ENCODE data around the gene ATP13A3. TPM values are rescaled to one million over a fixed set of nuclear protein-coding genes. Genes with fewer than 3 reads are reported as not detected.

ATP13A3 gene
- total RNA-seq, 1 experiment from 2014 or later = 181 TPM

DNA sequence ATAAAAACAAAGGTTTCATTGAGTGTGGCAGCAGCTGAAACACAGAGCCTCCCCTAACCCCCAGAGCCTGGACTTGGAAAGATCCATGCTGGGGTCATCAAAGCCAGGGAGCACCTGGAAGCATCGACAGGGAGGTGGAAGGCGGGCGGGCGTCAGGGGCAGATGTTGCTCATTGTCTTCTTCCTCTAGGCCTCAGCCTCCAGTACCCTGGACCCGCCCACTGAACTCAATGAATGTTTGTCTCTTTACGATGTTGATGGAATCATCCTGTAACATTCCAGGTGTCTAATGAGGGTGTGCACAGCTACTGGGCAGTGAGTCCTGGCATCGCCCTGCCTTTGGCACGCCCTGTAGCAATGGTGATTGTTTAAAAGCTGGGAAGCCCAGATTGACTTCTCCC is 97.5 kb downstream of the ATP13A3 start:
- Mint-ChIP-seq H3K4me1 (ENCODE audit: low read depth, unreplicated experiment) (peaks cover 11% of the 10 kb centered on the region), H3K27me3 (ENCODE audit: insufficient read depth, unreplicated experiment) (no peaks in the 10 kb centered on the region), H3K27ac (ENCODE audit: unreplicated experiment) (no peak overlapping the region), H3K4me3 (ENCODE audit: unreplicated experiment) (no peak overlapping the region), H3K36me3 (ENCODE audit: insufficient read depth, unreplicated experiment) (no peaks in the 10 kb centered on the region), H3K9me3 (ENCODE audit: unreplicated experiment) (peaks cover 24% of the 10 kb centered on the region)
- Histone ChIP-seq H3K36me3 (ENCODE audit: control insufficient read depth, insufficient read depth, low read length) (no peaks in the 10 kb centered on the region), H3K9me3 (0 out of 2 replicates have a peak, but pooled peaks cover 13% of the 10 kb centered on the region), H3K27me3 (replicated peaks; ENCODE audit: control insufficient read depth, insufficient read depth, low read length) (no peaks in the 10 kb centered on the region; the same call in 1 of the 2 replicates), H3K4me1 (peaks cover 11% of the 10 kb centered on the region), H3K4me3 (ENCODE audit: low read depth, low read length) (no peak overlapping the region)
- BruUV-seq (replicated peaks) = no TSS peak
- CTCF ChIA-PET = no interaction called here
- TF ChIP-seq CTCF (IDR thresholded peaks at IDR 0.05; ENCODE audit: insufficient read depth in 1 of 2, low read depth in 1 of 2, low read length in 1 of 2, severe bottlenecking in 1 of 2, unreplicated experiment in 1 of 2) = no peak
- no peak for DNase-seq
- POLR2A ChIA-PET = no interaction called here
- intact Hi-C loops (cut with micrococcal nuclease; ENCODE audit: unreplicated experiment) = no loop called here

DNA sequence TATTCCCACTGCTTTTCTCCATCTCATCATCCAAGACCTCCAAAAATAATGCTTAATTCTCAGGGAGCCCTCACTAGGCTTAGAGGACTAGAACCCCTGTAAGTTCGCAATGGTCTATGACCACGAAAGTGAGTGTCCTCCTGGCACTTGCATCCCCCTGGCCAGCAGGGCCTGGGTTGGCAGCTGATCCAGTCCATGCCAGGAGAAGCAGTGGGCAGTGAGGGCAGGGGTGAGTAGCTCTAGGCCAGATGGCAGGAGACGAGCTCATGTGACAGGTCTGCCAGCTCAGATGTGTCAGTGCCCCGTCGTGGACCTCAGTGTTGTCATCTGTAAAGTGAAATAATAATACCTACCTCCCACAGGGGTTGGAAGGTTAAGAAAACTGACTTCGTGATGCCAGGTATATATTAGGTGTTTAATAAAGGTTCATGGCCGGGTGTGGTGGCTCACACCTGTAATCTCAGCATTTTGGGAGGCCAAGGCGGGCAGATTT is 98.8 kb downstream of the ATP13A3 start:
- CTCF ChIA-PET = no interaction called here
- no peak for DNase-seq

DNA sequence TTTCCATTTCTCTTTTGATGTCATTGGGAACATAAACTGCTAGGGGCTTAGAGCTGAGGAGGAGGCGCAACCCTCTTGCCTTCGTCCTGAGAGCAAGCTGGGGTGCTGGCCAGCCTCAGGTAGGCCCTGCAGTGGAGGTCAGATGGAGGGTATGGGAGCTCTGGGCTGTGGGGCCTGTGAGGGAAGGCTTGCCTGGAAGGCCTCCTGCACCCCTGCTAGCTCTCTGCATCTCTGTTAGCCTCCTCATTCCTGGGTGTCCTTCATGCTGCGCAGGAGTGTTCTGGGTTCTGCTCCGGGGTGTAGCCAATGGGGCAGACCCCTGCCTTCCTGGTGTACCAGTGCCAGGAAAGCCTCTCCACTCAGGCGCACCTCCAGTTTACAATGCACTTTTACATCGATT is 99.5 kb downstream of the ATP13A3 start:
- H3K9me3 ChIP-seq = 0 out of 2 replicates have a peak, but pooled peaks cover 13% of the 10 kb centered on the region
- CTCF ChIA-PET = no interaction called here
- H3K27me3 ChIP-seq (replicated peaks; ENCODE audit: control insufficient read depth, insufficient read depth, low read length) = no peaks in the 10 kb centered on the region; the same call in 1 of the 2 replicates
- Mint-ChIP-seq H3K4me1 (ENCODE audit: low read depth, unreplicated experiment) (peaks cover 11% of the 10 kb centered on the region), H3K4me3 (ENCODE audit: unreplicated experiment) (no peak overlapping the region), H3K27me3 (ENCODE audit: insufficient read depth, unreplicated experiment) (no peaks in the 10 kb centered on the region), H3K9me3 (ENCODE audit: unreplicated experiment) (peaks cover 24% of the 10 kb centered on the region), H3K36me3 (ENCODE audit: insufficient read depth, unreplicated experiment) (no peaks in the 10 kb centered on the region), H3K27ac (ENCODE audit: unreplicated experiment) (no peak overlapping the region)
- peaks cover 11% of the 10 kb centered on the region for H3K4me1 ChIP-seq
- no peaks in the 10 kb centered on the region for H3K36me3 ChIP-seq (ENCODE audit: control insufficient read depth, insufficient read depth, low read length)
- no peak for TF ChIP-seq CTCF (IDR thresholded peaks at IDR 0.05; ENCODE audit: insufficient read depth in 1 of 2, low read depth in 1 of 2, low read length in 1 of 2, severe bottlenecking in 1 of 2, unreplicated experiment in 1 of 2)
- POLR2A ChIA-PET = no interaction called here
- H3K4me3 ChIP-seq (ENCODE audit: low read depth, low read length) = no peak overlapping the region
- DNase-seq = no peak
- intact Hi-C loops (cut with micrococcal nuclease; ENCODE audit: unreplicated experiment) = no loop called here
- BruUV-seq (replicated peaks) = no TSS peak

More for the DNA sequence above, 98.8 kb downstream of the ATP13A3 start:
- TF ChIP-seq CTCF (IDR thresholded peaks at IDR 0.05; ENCODE audit: insufficient read depth in 1 of 2, low read depth in 1 of 2, low read length in 1 of 2, severe bottlenecking in 1 of 2, unreplicated experiment in 1 of 2) = no peak
- Mint-ChIP-seq H3K4me3 (ENCODE audit: unreplicated experiment) (no peak overlapping the region), H3K4me1 (ENCODE audit: low read depth, unreplicated experiment) (peaks cover 11% of the 10 kb centered on the region), H3K9me3 (ENCODE audit: unreplicated experiment) (peaks cover 24% of the 10 kb centered on the region), H3K27me3 (ENCODE audit: insufficient read depth, unreplicated experiment) (no peaks in the 10 kb centered on the region), H3K36me3 (ENCODE audit: insufficient read depth, unreplicated experiment) (no peaks in the 10 kb centered on the region), H3K27ac (ENCODE audit: unreplicated experiment) (no peak overlapping the region)
- intact Hi-C loops (cut with micrococcal nuclease; ENCODE audit: unreplicated experiment) = no loop called here
- Histone ChIP-seq H3K4me1 (peaks cover 11% of the 10 kb centered on the region), H3K36me3 (ENCODE audit: control insufficient read depth, insufficient read depth, low read length) (no peaks in the 10 kb centered on the region), H3K4me3 (ENCODE audit: low read depth, low read length) (no peak overlapping the region), H3K27me3 (replicated peaks; ENCODE audit: control insufficient read depth, insufficient read depth, low read length) (no peaks in the 10 kb centered on the region; the same call in 1 of the 2 replicates), H3K9me3 (0 out of 2 replicates have a peak, but pooled peaks cover 13% of the 10 kb centered on the region)
- POLR2A ChIA-PET = no interaction called here
- no TSS peak for BruUV-seq (replicated peaks)
